PC-3 (cell line): Measurements from ENCODE around the gene DPM1.
"Not testable (repeated sequence)": the region's sequence is repeated elsewhere in the genome, so short reads cannot be mapped to it uniquely, and the experiment has no call there.

Source experiments
- EZH2phosphoT487 ChIP-seq: fragments of 300-600 bp; sonication (generic); IDR thresholded peaks from 2 replicates; pipeline ENCODE4 v1.6.1; 2018; ENCODE audit warnings: mild to moderate bottlenecking, antibody characterized with exemption, low read length, borderline replicate concordance
- TF ChIP-seq, protein P1 (sequence below): fragments of 300-600 bp; sonication (generic); conservative IDR thresholded peaks from 2 replicates; pipeline ENCODE4 v1.5.1; 2017; ENCODE audit warnings: antibody characterized with exemption, low read depth, mild to moderate bottlenecking, low read length

DNA sequence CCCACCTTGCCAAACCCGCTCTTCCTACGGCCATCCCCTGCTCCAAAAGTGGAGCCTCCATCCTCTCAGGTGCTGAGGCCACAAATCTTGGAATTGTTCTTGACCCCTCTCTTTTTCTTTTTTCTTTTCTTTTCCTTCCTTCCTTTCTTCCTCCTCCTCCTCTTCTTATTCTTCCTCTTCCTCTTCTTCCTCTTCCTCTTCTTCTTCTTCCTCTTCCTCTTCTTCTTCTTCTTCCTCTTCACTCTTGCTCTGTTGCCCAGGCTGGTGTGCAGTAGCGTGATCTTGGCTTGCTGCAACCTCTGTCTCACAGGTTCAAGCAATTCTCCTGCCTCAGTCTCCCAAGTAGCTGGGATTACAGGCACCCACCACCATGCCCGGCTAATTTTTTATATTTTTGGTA is 20.2 kb upstream of the DPM1 start:
- TF ChIP-seq, protein P1, sequence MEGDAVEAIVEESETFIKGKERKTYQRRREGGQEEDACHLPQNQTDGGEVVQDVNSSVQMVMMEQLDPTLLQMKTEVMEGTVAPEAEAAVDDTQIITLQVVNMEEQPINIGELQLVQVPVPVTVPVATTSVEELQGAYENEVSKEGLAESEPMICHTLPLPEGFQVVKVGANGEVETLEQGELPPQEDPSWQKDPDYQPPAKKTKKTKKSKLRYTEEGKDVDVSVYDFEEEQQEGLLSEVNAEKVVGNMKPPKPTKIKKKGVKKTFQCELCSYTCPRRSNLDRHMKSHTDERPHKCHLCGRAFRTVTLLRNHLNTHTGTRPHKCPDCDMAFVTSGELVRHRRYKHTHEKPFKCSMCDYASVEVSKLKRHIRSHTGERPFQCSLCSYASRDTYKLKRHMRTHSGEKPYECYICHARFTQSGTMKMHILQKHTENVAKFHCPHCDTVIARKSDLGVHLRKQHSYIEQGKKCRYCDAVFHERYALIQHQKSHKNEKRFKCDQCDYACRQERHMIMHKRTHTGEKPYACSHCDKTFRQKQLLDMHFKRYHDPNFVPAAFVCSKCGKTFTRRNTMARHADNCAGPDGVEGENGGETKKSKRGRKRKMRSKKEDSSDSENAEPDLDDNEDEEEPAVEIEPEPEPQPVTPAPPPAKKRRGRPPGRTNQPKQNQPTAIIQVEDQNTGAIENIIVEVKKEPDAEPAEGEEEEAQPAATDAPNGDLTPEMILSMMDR, result not testable (repeated sequence)
- not testable (repeated sequence) for TF ChIP-seq EZH2phosphoT487
